HL-60 (cell line): ENCODE results near the gene TENM4.

Experiments used
- DNase-seq, 2 experiments: peaks; one replicate each; pipeline ENCODE4 v3.0.0-alpha.2; 2010 to 2020; ENCODE audit warnings: low read depth in 1 of 2, low spot score in 1 of 2
- H3K27ac ChIP-seq: fragments of 250-450 bp; sonication (Bioruptor Pico); replicated peaks from 2 replicates; pipeline ENCODE4 v1.5.1; 2020; ENCODE audit warnings: mild to moderate bottlenecking, moderate library complexity
- H3K27me3 ChIP-seq: fragments of 250-450 bp; sonication (Bioruptor Pico); 2 replicates; pipeline ENCODE4 v1.5.1; 2021; ENCODE audit warnings: mild to moderate bottlenecking, moderate library complexity; ENCODE audit not compliant: insufficient read depth, poor library complexity, severe bottlenecking
- H3K4me3 ChIP-seq: replicated peaks from 2 replicates; pipeline ENCODE4 v1.5.1; 2011; ENCODE audit warnings: mild to moderate bottlenecking, control low read depth, low read length; ENCODE audit not compliant: insufficient read depth
- GABPA ChIP-seq: IDR thresholded peaks from 2 replicates; pipeline ENCODE4 v1.6.1; 2012; ENCODE audit warnings: low read depth
- POLR2AphosphoS5 ChIP-seq: IDR thresholded peaks from 2 replicates; pipeline ENCODE4 v1.6.1; 2012; ENCODE audit warnings: low read depth
- SPI1 ChIP-seq: IDR thresholded peaks from 2 replicates; pipeline ENCODE4 v1.6.1; 2012; ENCODE audit warnings: low read depth, mild to moderate bottlenecking, borderline replicate concordance
- TF ChIP-seq, protein P1 (sequence below): IDR thresholded peaks from 2 replicates; pipeline ENCODE4 v1.6.1; 2012; ENCODE audit warnings: low read depth; ENCODE audit not compliant: insufficient replicate concordance
- TF ChIP-seq, protein P2 (sequence below): IDR thresholded peaks from one replicate; pipeline ENCODE4 v1.5.1; 2011; ENCODE audit warnings: low read length, control low read depth, inconsistent platforms; ENCODE audit not compliant: insufficient read depth

The TENM4 gene

DNA sequence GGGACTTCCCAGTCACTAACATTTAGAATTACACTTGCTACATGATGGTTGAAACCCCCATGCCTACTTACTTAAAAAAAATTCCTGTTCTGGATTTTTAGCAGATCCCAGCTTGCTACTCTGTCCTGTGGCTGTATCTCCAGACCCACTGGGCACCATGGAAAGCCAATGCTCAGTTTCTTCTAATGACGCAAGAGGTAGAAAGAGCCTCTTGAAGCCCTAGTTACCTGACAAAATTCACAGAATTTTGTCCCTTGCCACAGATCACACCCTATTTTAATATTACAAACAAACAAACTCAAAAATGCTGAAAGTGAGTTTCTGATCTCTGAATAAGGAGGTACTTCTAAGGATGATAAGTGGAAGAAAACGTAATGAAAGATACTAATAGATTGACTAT is 24.3 kb upstream of the TENM4 start:
- TF ChIP-seq SPI1: no peak
- TF ChIP-seq, protein P1, sequence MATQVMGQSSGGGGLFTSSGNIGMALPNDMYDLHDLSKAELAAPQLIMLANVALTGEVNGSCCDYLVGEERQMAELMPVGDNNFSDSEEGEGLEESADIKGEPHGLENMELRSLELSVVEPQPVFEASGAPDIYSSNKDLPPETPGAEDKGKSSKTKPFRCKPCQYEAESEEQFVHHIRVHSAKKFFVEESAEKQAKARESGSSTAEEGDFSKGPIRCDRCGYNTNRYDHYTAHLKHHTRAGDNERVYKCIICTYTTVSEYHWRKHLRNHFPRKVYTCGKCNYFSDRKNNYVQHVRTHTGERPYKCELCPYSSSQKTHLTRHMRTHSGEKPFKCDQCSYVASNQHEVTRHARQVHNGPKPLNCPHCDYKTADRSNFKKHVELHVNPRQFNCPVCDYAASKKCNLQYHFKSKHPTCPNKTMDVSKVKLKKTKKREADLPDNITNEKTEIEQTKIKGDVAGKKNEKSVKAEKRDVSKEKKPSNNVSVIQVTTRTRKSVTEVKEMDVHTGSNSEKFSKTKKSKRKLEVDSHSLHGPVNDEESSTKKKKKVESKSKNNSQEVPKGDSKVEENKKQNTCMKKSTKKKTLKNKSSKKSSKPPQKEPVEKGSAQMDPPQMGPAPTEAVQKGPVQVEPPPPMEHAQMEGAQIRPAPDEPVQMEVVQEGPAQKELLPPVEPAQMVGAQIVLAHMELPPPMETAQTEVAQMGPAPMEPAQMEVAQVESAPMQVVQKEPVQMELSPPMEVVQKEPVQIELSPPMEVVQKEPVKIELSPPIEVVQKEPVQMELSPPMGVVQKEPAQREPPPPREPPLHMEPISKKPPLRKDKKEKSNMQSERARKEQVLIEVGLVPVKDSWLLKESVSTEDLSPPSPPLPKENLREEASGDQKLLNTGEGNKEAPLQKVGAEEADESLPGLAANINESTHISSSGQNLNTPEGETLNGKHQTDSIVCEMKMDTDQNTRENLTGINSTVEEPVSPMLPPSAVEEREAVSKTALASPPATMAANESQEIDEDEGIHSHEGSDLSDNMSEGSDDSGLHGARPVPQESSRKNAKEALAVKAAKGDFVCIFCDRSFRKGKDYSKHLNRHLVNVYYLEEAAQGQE: no peak
- Histone ChIP-seq H3K27me3 (peaks cover 2% of the 10 kb centered on the region), H3K27ac (no peak overlapping the region), H3K4me3 (no peak overlapping the region)
- no peak for DNase-seq

DNA sequence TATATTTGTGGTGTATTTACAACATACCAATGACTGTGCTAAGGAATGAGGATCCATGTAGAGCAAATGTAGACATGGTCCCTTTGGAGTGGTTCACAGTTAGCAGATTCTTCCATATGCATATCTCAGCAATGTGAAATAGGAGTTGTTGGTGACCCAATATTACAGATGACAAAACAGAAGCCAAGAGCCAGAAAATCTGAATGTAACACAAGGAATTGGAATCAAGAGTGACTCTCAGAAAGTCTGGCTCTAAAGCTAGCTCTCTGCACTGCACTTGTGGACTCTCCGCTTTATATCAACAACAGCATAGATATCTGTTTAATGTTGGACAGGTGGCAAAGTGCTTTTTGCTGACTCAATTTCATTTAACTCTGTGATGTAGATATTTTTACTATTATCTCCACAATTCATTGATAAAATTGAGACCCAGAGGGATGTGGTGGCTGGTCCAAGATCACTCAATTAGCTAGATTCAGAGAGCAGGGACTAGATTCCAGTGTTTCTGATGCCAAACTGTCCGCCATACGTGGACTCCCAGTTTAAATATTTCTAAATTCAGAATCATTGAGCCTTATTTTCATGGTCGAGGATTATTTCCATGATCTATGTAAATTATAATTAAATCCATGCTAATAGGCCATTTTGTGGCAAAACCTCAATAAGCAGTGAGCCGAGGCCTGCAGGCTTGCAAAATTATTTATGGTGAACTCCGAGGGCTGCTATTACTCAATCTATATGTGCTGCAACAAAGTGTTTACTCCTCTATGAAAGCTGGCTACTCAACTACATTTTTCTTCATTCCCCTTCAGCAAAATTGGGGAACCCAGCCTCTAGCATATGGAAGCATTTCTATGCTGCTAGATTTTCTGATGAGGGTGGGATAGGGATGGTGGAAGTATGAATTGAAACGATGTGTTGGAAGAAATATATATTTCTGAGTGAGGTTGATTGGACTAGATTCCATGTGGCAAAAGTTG is 21.1 kb upstream of the TENM4 start:
- no peak for DNase-seq
- Histone ChIP-seq H3K27me3 (peaks cover 2% of the 10 kb centered on the region), H3K27ac (no peak overlapping the region), H3K4me3 (no peak overlapping the region)
- TF ChIP-seq GABPA (no peak), SPI1 (no peak), POLR2AphosphoS5 (no peak)
- TF ChIP-seq, protein P2, sequence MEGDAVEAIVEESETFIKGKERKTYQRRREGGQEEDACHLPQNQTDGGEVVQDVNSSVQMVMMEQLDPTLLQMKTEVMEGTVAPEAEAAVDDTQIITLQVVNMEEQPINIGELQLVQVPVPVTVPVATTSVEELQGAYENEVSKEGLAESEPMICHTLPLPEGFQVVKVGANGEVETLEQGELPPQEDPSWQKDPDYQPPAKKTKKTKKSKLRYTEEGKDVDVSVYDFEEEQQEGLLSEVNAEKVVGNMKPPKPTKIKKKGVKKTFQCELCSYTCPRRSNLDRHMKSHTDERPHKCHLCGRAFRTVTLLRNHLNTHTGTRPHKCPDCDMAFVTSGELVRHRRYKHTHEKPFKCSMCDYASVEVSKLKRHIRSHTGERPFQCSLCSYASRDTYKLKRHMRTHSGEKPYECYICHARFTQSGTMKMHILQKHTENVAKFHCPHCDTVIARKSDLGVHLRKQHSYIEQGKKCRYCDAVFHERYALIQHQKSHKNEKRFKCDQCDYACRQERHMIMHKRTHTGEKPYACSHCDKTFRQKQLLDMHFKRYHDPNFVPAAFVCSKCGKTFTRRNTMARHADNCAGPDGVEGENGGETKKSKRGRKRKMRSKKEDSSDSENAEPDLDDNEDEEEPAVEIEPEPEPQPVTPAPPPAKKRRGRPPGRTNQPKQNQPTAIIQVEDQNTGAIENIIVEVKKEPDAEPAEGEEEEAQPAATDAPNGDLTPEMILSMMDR: no peak
- TF ChIP-seq, protein P1: no peak

DNA sequence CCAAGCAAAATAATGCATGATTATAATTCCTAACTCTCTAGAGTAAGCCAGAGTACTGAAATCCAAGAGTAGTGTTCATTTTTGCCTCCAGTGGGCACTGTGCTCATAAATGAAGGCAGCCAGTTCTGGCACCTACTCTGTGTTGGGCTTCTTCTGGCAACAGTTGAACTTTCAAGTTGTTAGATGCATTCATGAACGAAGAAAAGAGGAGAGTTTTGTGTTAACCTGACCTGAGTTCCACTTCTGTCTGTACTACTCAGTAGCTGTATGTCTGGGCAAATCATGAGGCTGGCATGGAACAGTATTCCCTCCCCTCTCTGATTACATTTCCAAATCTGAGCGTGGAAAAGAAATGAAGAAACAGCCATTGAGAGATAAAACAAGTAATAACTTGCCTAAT is 20.3 kb upstream of the TENM4 start:
- TF ChIP-seq SPI1: no peak
- TF ChIP-seq, protein P2: no peak
- TF ChIP-seq, protein P1: no peak
- DNase-seq: no peak

More for the DNA sequence above, 20.3 kb upstream of the TENM4 start:
- no peak overlapping the region for H3K27ac ChIP-seq
- H3K4me3 ChIP-seq: no peak overlapping the region
- peaks cover 2% of the 10 kb centered on the region for H3K27me3 ChIP-seq
